Stimulated activated CD8-positive, alpha-beta memory T cell treated with anti-CD3 and anti-CD28 coated beads, Interleukin-7, amount 100 ng/mL, for 1 hour (primary cell): ENCODE measurements around the gene USP37.
"Not testable (repeated sequence)": the region's sequence is repeated elsewhere in the genome, so short reads cannot be mapped to it uniquely, and the experiment has no call there.

Experiments used
- DNase-seq, 2 donors: peaks; one replicate each; pipeline ENCODE4 v3.0.0-alpha.2; 2020; ENCODE audit warnings: low read depth in 2 of 2

Gene USP37

GRCh38 chr2:218568190-218569037, at the start of gene USP37, which contains the start of gene CNOT9:
TSS of gene USP37 (minus strand) at chr2:218568351. CDS start at chr2:218558653, 9,698 bp downstream.
TSS of gene CNOT9 (plus strand) at chr2:218568839. CDS start at chr2:218568955, 116 bp downstream.
- DNase-seq = peak; percentile 100

- no peak for DNase-seq
Measured at GRCh38 chr2:218615868-218616315, 47.7 kb upstream of the USP37 start.

GRCh38 chr2:218607436-218608115, 39.4 kb upstream of the USP37 start, which contains the start of gene PLCD4:
TSS of gene PLCD4 (plus strand) at chr2:218607899. CDS start at chr2:218615740, 7,841 bp downstream.
- DNase-seq = no peak

GRCh38 chr2:218605432-218605831, 37.3 kb upstream of the USP37 start:
- no peak for DNase-seq

- DNase-seq = no peak
Measured at GRCh38 chr2:218585541-218585940, 17.4 kb upstream of the USP37 start.

GRCh38 chr2:218583983-218584850, 16.1 kb upstream of the USP37 start:
- DNase-seq = no peak

GRCh38 chr2:218582076-218582475, 13.9 kb upstream of the USP37 start:
- no peak for DNase-seq

GRCh38 chr2:218578272-218578877, 10.2 kb upstream of the USP37 start:
- no peak for DNase-seq

GRCh38 chr2:218577482-218578220, 9.5 kb upstream of the USP37 start:
- DNase-seq = no peak

- no peak for DNase-seq
Measured at GRCh38 chr2:218576854-218577253, 8.7 kb upstream of the USP37 start.

- no peak for DNase-seq
Measured at GRCh38 chr2:218570850-218571249, 2.7 kb upstream of the USP37 start.

GRCh38 chr2:218569661-218570500, 1.7 kb upstream of the USP37 start:
- DNase-seq = no peak

- peak; percentile 26 to 36 for DNase-seq
Measured at GRCh38 chr2:218569038-218569431, 884 bp upstream of the USP37 start.

- peak; percentile 37 to 42 for DNase-seq
Measured at GRCh38 chr2:218567797-218568189, 358 bp downstream of the USP37 start.

GRCh38 chr2:218566296-218566695, 1.9 kb downstream of the USP37 start:
- DNase-seq = no peak

GRCh38 chr2:218564056-218564455, 4.1 kb downstream of the USP37 start:
- DNase-seq = no peak

GRCh38 chr2:218558986-218559385, 9.2 kb downstream of the USP37 start:
- no peak for DNase-seq

GRCh38 chr2:218557941-218558340, 10.2 kb downstream of the USP37 start:
- no peak for DNase-seq

GRCh38 chr2:218555527-218555926, 12.6 kb downstream of the USP37 start:
- DNase-seq = no peak

GRCh38 chr2:218554225-218554624, 13.9 kb downstream of the USP37 start:
- DNase-seq = not testable (repeated sequence)
